Omental fat pad (tissue), 4 donors: Measurements from ENCODE around the gene PPP1R14B. TPM values are rescaled to one million over a fixed set of nuclear protein-coding genes. Genes with fewer than 3 reads are reported as not detected.

Source experiments
- ATAC-seq: fragments of 150-250 bp; one replicate; pipeline ENCODE4 v1.9.1; 2016; ENCODE audit warnings: mild to moderate bottlenecking, moderate library complexity; ENCODE audit not compliant: low FRiP score
- DNase-seq: peaks from one replicate; pipeline ENCODE4 v3.0.0-alpha.2; 2019; ENCODE audit warnings: low spot score
- total RNA-seq, 4 donors: library from RNA; depleted of rRNA; stranded (reverse); fragments of >200 nt; gene quantifications; one replicate each; pipeline ENCODE4 v1.1.0, GENCODE V29; 2016
- TF ChIP-seq, protein P1 (sequence below), 3 donors: fragments of 450-650 bp; IDR thresholded peaks; one replicate each; pipeline ENCODE4 v1.5.1; 2016 to 2017; ENCODE audit warnings: antibody characterized with exemption in 3 of 3, mild to moderate bottlenecking in 3 of 3, moderate library complexity in 2 of 3

Gene PPP1R14B
- total RNA-seq, 4 donors from 2014 or later, result 95.0 to 140 (median 97.9) TPM

DNA sequence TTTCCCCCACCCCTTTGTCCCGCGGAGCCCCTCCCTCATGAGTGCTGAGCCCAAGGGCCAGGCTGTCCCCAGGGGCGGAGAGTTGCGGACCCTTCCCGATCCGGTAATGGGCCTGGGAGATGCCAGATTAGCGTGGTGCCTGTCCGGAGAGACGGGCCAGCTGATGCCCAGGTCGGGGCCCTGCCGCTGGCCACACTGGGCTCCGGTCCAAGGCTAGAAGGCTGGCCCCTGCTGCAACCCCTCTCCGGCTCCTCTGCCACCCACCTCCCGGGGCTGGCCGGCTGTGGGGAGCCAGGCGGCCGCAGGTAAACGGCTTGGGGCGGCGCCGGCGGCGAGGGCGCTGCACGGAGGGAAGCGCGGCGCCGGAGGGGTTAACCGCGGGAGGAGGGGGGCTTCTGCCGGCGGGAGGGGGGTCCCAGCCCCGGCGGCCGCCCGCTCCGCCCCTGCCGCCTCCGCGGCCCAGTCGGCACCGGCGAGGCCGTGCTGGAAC is 44.6 kb upstream of the PPP1R14B start, which contains the start of gene KCNK4:
TSS of gene KCNK4 (plus strand) at position 41 of the 490 bp plus-strand sequence. CDS start 1,717 bp downstream, outside the sequence.
- no peak for ATAC-seq
- DNase-seq, result no peak
- TF ChIP-seq, protein P1, sequence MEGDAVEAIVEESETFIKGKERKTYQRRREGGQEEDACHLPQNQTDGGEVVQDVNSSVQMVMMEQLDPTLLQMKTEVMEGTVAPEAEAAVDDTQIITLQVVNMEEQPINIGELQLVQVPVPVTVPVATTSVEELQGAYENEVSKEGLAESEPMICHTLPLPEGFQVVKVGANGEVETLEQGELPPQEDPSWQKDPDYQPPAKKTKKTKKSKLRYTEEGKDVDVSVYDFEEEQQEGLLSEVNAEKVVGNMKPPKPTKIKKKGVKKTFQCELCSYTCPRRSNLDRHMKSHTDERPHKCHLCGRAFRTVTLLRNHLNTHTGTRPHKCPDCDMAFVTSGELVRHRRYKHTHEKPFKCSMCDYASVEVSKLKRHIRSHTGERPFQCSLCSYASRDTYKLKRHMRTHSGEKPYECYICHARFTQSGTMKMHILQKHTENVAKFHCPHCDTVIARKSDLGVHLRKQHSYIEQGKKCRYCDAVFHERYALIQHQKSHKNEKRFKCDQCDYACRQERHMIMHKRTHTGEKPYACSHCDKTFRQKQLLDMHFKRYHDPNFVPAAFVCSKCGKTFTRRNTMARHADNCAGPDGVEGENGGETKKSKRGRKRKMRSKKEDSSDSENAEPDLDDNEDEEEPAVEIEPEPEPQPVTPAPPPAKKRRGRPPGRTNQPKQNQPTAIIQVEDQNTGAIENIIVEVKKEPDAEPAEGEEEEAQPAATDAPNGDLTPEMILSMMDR (IDR thresholded peaks at IDR 0.05), result no peak

DNA sequence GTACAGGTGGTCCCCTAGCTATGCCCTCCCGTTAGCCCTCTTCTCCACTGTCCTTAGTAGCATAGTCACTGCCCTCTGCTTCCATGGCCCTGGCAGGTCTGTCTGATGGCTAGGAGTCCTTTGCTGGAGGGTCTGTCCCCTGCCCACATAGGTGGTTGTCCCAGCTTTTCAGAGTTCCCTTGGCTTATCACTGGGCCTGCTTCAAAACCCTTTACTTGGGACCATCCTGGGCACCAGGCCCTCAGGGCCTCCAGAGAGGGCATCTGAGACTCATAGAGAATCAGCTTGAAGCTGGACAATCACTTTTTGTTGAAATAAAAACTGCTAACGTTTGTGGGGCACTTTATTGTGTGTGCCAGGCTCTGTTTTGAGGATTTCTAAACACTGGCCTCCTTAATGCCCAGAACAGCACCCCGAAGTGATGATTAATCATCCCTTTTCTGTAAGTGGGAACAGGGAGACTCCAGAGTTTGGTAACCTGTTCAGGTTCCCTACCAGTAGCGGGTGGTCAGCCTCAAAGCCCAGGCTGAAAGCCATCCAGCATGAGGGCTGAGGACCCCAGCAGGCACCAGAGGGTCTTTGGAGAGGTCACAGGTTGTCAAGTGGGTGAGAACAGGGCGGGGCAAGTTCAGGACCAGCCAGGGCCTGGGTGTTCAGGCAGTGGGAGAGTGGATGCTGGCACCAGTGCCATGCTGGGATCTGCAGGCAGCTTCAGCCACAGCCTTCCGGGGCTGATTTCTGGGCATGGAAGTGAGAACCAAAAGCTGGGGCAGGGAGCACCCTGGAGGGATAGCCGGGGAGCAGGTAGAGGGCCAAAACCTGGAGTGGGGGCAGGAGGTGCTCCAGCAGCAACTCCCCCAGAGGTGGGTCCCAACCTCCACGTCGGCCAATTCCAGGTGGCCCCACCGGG is 43.9 kb upstream of the PPP1R14B start:
- ATAC-seq (no peak), DNase-seq (no peak)
- TF ChIP-seq, protein P1 (IDR thresholded peaks at IDR 0.05), result no peak

DNA sequence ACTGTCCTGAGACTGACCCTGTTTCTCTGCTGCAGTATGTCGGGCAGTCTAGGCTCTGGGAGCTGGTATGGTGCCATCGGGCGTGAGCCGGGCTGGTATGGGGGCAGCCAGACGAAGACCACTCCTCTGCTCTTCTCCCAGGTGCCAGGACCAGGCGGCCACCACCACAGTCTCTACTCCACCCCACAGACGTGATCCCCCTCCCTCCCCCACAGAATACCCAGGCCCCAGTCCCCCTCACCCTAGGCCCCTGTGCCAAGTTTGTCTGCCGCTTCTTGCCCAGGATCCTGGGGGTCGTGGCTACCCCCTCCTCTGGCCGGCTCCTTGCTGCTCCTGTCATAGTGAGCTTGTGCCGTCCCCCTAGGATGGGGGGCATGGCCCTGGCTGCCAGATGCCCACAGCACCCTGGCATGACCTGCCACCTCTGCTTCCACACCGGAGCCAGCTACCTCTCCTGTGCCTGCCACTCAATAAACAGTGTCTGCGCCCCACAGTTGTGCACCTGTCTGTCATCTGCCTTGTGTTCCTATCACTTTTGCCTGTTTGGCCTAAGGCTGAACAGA is 42.3 kb upstream of the PPP1R14B start:
- TF ChIP-seq, protein P1 (IDR thresholded peaks at IDR 0.05), result no peak
- ATAC-seq, result no peak

DNA sequence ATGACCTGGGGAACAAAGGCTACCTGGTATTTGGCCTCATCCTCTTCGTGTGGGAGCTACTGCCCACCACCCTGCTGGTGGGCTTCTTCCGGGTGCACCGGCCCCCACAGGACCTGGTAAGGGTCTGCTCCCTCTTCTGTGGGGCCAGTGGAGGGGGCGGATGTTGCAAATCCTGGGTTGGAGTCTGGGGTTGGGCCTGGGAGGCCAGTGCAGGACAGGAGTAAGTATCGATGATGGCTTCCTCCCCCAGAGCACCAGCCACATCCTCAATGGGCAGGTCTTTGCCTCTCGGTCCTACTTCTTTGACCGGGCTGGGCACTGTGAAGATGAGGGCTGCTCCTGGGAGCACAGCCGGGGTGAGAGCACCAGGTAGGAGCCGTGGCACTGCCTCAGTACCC is 41.6 kb upstream of the PPP1R14B start:
- TF ChIP-seq, protein P1 (IDR thresholded peaks at IDR 0.05), result no peak
- DNase-seq (no peak), ATAC-seq (no peak)

More for the DNA sequence above, 42.3 kb upstream of the PPP1R14B start:
- no peak for DNase-seq

DNA sequence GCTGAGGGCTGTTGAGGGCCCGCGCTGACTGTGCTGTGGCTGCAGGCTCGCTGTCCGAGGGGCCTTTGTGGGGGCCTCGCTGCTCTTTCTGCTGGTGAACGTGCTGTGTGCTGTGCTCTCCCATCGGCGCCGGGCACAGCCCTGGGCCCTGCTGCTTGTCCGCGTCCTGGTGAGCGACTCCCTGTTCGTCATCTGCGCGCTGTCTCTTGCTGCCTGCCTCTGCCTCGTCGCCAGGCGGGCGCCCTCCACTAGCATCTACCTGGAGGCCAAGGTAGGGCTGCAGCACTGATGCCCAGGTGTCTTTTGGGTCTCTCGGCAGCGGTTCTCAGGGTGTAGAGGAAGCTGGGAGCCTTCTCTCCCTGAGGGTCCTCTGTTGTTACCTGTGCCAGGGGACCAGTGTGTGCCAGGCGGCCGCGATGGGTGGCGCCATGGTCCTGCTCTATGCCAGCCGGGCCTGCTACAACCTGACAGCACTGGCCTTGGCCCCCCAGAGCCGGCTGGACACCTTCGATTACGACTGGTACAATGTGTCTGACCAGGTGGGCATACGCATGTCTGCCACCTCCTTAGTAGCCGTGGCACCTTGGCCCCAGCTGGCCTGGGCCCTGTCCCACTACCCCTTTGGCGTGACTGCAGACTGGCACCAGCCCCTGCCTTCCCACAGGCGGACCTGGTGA is 41.1 kb upstream of the PPP1R14B start:
- ATAC-seq, result no peak
- DNase-seq, result no peak
- TF ChIP-seq, protein P1 (IDR thresholded peaks at IDR 0.05), result no peak

DNA sequence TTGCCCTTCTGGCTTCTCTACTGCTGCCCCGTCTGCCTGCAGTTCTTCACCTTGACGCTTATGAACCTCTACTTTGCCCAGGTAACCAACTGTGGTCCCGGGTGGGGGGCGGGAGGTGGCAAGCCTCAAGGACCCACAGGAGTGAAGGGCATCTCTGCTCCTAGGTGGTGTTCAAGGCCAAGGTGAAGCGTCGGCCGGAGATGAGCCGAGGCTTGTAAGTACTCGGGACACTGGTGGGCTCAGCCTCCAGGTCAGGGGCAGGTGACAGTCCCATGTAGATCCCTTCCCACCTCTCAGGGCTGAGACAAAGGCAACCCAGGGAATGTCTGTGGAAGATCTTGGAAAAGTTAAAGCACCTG is 40.0 kb upstream of the PPP1R14B start:
- TF ChIP-seq, protein P1 (IDR thresholded peaks at IDR 0.05), result no peak
- no peak for ATAC-seq

More for the DNA sequence above, 40.0 kb upstream of the PPP1R14B start:
- DNase-seq, result no peak
